Activated CD4-positive, alpha-beta T cell treated with anti-CD3 and anti-CD28 coated beads, Interleukin-2, amount 50 U/mL, for 48 hours (primary cell): ENCODE measurements around the gene ELAC1.
"Not testable (repeated sequence)": the region's sequence is repeated elsewhere in the genome, so short reads cannot be mapped to it uniquely, and the experiment has no call there.

Experiments
- DNase-seq, 2 experiments: peaks; one replicate each; pipeline ENCODE4 v3.0.0-alpha.2; 2020

Gene ELAC1

GRCh38 chr18:50973367-50974126, 5.7 kb downstream of the ELAC1 start:
- no peak for DNase-seq

GRCh38 chr18:50977037-50977760, 9.4 kb downstream of the ELAC1 start:
- no peak for DNase-seq

DNA sequence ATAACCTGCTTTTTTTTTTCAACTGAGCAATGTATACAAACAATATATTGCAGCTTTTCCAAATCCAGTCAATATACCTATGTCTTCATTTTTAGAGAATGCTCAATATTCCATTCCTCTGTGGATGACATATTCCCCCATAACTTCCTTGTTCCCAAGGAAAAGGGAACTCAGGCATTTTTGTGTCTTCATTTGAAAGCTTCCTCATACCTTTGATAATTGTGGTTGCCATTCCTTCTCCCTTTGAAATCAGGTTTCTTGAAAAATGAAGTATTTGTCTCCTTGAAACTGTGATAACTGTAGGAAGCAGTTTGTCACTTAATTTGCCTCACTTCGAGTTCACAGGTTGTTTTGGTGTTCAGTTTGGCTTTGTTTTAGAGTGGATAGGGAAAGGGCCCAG, 13.5 kb downstream of the ELAC1 start:
- no peak for DNase-seq

GRCh38 chr18:50982086-50982801, 14.4 kb downstream of the ELAC1 start:
- DNase-seq: no peak

- DNase-seq: no peak
Observed at GRCh38 chr18:50982802-50983179, 15.0 kb downstream of the ELAC1 start.

- no peak for DNase-seq
Observed at GRCh38 chr18:50986360-50987087, 18.7 kb downstream of the ELAC1 start.

DNA sequence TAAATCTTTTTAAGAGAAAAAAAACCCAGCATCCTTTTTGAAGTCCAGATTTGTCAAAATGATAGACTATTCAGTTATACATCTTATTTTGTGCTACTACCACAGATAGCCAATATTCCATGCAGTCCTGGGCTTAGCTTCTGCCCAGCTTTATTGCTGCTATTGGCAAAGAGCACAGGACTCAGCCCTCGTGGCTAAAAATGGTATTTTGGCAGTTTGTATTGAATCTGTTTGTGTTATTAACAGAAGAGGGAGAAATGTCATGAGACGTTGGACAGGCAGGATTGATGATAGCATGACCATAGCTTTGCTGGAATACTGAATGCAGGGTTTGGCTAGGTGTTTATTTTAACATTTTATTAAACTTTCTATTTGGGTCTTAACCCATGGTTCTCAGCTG, 19.4 kb downstream of the ELAC1 start:
- DNase-seq: no peak

- DNase-seq: no peak
Observed at GRCh38 chr18:50989711-50990110, 21.9 kb downstream of the ELAC1 start.

GRCh38 chr18:50992351-50992762, 24.5 kb downstream of the ELAC1 start:
- DNase-seq: no peak

GRCh38 chr18:50994031-50994430, 26.2 kb downstream of the ELAC1 start:
- DNase-seq: no peak

DNA sequence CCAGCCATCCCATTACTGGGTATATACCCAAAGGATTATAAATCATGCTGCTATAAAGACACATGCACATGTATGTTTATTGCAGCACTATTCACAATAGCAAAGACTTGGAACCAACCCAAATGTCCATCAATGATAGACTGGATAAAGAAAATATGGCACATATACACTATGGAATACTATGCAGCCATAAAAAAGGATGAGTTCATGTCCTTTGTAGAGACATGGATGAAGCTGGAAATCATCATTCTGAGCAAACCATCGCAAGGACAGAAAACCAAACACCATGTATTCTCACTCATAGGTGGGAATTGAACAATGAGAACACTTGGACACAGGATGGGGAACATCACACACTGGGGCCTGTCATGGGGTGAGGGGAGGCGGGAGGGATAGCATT, 35.3 kb downstream of the ELAC1 start:
- not testable (repeated sequence) for DNase-seq

DNA sequence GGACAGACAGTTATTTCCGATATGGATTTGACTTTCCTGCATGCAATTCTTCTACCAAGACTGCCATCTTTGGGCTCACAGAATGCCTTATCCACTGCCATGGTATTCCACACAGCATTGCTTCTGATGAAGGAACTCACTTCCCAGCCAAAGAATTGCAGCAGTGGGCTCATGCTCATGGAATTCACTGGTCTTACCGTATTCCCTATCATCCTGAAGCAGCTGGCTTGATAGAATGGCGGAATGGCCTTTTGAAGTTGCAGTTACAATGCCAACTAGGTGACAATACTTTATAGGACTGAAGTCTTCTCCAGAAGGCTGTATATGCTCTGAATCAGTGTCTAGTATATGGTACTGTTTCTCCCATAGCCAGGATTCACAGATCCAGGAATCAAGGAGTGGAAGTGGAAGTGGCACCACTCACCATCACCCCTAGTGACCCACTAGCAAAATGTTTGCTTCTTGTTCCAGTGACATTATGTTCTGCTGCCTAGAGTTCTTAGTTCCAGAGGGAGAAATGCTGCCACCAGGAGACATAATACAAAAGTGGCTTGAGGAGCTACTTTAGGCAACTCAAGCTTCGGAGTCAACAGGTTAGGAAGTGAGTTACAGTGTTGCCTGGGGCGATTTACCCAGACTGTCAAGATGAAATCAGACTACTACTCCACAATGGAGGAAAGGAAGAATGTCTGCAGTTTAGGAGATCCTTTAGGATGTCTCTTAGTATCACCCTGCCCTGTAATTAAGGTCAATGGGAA, 38.4 kb downstream of the ELAC1 start:
- DNase-seq: no peak

DNA sequence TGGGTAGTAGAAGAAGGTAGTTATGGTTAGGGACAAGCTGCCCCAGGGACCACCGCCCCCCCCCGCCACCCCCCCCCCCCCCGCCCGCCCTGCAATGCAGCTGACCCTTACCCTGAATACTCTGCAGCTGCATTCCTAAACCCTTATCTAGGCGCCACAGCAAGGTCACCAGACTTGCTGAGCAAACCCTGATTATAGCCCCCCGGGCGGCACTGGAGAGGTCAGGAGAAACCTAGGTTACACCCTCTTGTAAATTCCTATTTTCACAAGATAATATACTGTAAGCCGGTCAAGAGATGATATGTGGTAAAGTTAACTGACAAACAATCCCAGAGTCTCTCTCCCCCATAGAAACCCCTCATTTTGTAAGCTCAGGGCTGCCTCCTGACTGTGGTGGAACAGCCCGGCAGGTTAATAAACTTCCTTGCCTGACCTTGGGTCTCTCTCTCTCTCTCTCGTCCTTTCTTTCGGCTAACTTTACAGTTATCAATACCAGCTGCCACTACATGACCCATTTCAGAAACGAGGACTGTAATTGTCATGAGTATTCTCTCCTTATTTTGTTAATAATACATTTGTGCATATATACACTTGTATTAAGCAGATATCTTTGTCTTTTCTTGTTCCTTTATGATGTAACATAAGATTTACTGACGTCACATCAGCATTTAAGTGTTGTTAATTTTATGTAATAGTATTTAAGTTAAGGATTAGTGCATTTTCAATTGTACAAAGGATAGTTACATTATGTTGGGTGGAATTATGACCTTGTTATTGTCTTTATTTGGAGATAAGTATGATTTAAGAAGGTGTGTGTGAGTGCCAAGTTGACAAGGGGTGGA, 39.3 kb downstream of the ELAC1 start:
- DNase-seq: no peak

- no peak for DNase-seq
Observed at GRCh38 chr18:51007790-51008139, 39.9 kb downstream of the ELAC1 start.

- no peak for DNase-seq
Observed at GRCh38 chr18:51009072-51009471, 41.2 kb downstream of the ELAC1 start.

- DNase-seq: no peak
Observed at GRCh38 chr18:51010218-51010617, 42.4 kb downstream of the ELAC1 start.

GRCh38 chr18:51011709-51012108, 43.9 kb downstream of the ELAC1 start:
- DNase-seq: no peak

DNA sequence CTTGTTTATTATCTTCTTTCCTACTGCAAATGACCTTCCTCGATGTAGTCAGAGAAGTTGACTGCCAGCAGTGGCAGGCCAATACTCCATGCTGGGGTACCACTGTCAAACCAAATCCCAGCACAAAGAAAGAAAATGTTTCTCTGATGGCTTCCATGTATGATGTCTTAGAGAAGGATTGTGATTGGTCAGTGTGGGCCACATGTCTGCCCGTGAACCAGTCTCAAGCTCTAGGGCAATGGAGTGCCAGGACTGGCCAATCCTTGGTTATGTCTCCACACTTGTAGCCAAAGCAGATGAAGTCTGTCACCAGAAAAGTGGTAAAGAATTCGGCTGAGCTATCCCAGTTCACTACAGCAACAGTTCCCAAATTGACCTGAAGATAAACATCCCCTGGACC, 44.6 kb downstream of the ELAC1 start:
- DNase-seq: no peak

- no peak for DNase-seq
Observed at GRCh38 chr18:51013259-51013658, 45.4 kb downstream of the ELAC1 start.

- no peak for DNase-seq
Observed at GRCh38 chr18:51017140-51017879, 49.5 kb downstream of the ELAC1 start.

- DNase-seq: no peak
Observed at GRCh38 chr18:51020536-51020935, 52.7 kb downstream of the ELAC1 start.
